Measurements from ENCODE around the gene MAST4. TPM values are rescaled to one million over a fixed set of nuclear protein-coding genes. Genes with fewer than 3 reads are reported as not detected.
A peak's percentile ranks its signal among the peaks of the same experiment; 100 is the strongest.

The MAST4 gene
- total and polyA plus RNA-seq, 2 donors from 2014 or later, result 27.3 to 31.4 TPM

GRCh38 chr5:66643387-66643786 is 47.2 kb downstream of the MAST4 start:
- no peaks in the 10 kb centered on the region for H3K9me3 ChIP-seq (ENCODE audit: control insufficient read depth in 2 of 3, insufficient read depth in 1 of 3, low read length in 3 of 3)
- H3K27me3 ChIP-seq (ENCODE audit: control insufficient read depth, insufficient read depth, low read length), result no peaks in the 10 kb centered on the region
- no peaks in the 10 kb centered on the region for H3K4me1 ChIP-seq (ENCODE audit: control insufficient read depth in 2 of 3, insufficient read depth in 2 of 3, low read depth in 1 of 3, low read length in 3 of 3)
- intact Hi-C loops (cut with DNase I), result no loop called here
- H3K4me3 ChIP-seq (ENCODE audit: low read length in 3 of 3), result peak overlapping the region in 1 of 3 donors; percentile 28
- H3K36me3 ChIP-seq (ENCODE audit: control insufficient read depth in 2 of 3, insufficient read depth in 3 of 3, low read length in 3 of 3), result no peaks in the 10 kb centered on the region
- H3K27ac ChIP-seq (ENCODE audit: low read depth in 2 of 2, low read length in 2 of 2), result no peak overlapping the region
- TF ChIP-seq, protein P1, sequence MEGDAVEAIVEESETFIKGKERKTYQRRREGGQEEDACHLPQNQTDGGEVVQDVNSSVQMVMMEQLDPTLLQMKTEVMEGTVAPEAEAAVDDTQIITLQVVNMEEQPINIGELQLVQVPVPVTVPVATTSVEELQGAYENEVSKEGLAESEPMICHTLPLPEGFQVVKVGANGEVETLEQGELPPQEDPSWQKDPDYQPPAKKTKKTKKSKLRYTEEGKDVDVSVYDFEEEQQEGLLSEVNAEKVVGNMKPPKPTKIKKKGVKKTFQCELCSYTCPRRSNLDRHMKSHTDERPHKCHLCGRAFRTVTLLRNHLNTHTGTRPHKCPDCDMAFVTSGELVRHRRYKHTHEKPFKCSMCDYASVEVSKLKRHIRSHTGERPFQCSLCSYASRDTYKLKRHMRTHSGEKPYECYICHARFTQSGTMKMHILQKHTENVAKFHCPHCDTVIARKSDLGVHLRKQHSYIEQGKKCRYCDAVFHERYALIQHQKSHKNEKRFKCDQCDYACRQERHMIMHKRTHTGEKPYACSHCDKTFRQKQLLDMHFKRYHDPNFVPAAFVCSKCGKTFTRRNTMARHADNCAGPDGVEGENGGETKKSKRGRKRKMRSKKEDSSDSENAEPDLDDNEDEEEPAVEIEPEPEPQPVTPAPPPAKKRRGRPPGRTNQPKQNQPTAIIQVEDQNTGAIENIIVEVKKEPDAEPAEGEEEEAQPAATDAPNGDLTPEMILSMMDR (IDR thresholded peaks at IDR 0.05; ENCODE audit: borderline replicate concordance, extremely low read depth, insufficient read depth), result no peak
- DNase-seq (no peak), FAIRE-seq (no peak)
- H3K9ac ChIP-seq (ENCODE audit: low read length in 3 of 3), result no peak overlapping the region

DNA sequence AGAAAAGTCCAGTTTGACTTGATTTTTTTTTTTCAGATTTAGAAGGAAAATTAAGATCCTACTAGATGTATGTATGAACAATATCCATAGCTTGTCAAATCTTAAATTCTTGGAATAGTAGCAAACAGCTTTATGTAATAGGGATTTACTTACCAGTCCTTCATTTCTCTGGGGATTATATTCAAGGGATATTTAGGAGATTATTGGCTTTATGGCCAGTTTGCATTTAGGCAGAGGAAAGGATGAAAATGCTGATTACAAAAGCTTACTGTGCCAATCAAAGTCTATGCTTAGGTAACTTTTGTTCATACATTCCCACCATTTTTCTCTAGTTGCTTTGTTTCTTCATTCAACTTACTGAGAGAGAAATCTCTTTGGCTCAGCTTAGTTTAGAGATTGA is 47.9 kb downstream of the MAST4 start:
- intact Hi-C loops (cut with DNase I), result no loop called here
- Histone ChIP-seq H3K27me3 (ENCODE audit: control insufficient read depth, insufficient read depth, low read length) (no peaks in the 10 kb centered on the region), H3K36me3 (ENCODE audit: control insufficient read depth in 2 of 3, insufficient read depth in 3 of 3, low read length in 3 of 3) (no peaks in the 10 kb centered on the region), H3K4me3 (ENCODE audit: low read length in 3 of 3) (no peak overlapping the region), H3K9me3 (ENCODE audit: control insufficient read depth in 2 of 3, insufficient read depth in 1 of 3, low read length in 3 of 3) (no peaks in the 10 kb centered on the region), H3K27ac (ENCODE audit: low read depth in 2 of 2, low read length in 2 of 2) (no peak overlapping the region), H3K4me1 (ENCODE audit: control insufficient read depth in 2 of 3, insufficient read depth in 2 of 3, low read depth in 1 of 3, low read length in 3 of 3) (no peaks in the 10 kb centered on the region), H3K9ac (ENCODE audit: low read length in 3 of 3) (no peak overlapping the region)
- DNase-seq, result no peak
- FAIRE-seq, result no peak
- TF ChIP-seq, protein P1 (IDR thresholded peaks at IDR 0.05; ENCODE audit: borderline replicate concordance, extremely low read depth, insufficient read depth), result no peak

- H3K4me3 ChIP-seq (ENCODE audit: low read length in 3 of 3), result no peak overlapping the region
- FAIRE-seq (no peak), DNase-seq (no peak)
- H3K4me1 ChIP-seq (ENCODE audit: control insufficient read depth in 2 of 3, insufficient read depth in 2 of 3, low read depth in 1 of 3, low read length in 3 of 3), result no peaks in the 10 kb centered on the region
- no peaks in the 10 kb centered on the region for H3K9me3 ChIP-seq (ENCODE audit: control insufficient read depth in 2 of 3, insufficient read depth in 1 of 3, low read length in 3 of 3)
- intact Hi-C loops (cut with DNase I), result no loop called here
- H3K27me3 ChIP-seq (ENCODE audit: control insufficient read depth, insufficient read depth, low read length), result no peaks in the 10 kb centered on the region
- no peak overlapping the region for H3K27ac ChIP-seq (ENCODE audit: low read depth in 2 of 2, low read length in 2 of 2)
- no peak overlapping the region for H3K9ac ChIP-seq (ENCODE audit: low read length in 3 of 3)
- H3K36me3 ChIP-seq (ENCODE audit: control insufficient read depth in 2 of 3, insufficient read depth in 3 of 3, low read length in 3 of 3), result no peaks in the 10 kb centered on the region
- TF ChIP-seq, protein P1 (IDR thresholded peaks at IDR 0.05; ENCODE audit: borderline replicate concordance, extremely low read depth, insufficient read depth), result no peak
Measured at GRCh38 chr5:66645039-66645438, 48.8 kb downstream of the MAST4 start.

GRCh38 chr5:66646570-66646969 is 50.4 kb downstream of the MAST4 start:
- no peaks in the 10 kb centered on the region for H3K36me3 ChIP-seq (ENCODE audit: control insufficient read depth in 2 of 3, insufficient read depth in 3 of 3, low read length in 3 of 3)
- DNase-seq, result no peak
- no peaks in the 10 kb centered on the region for H3K4me1 ChIP-seq (ENCODE audit: control insufficient read depth in 2 of 3, insufficient read depth in 2 of 3, low read depth in 1 of 3, low read length in 3 of 3)

More at GRCh38 chr5:66646570-66646969, 50.4 kb downstream of the MAST4 start:
- Histone ChIP-seq H3K27me3 (ENCODE audit: control insufficient read depth, insufficient read depth, low read length) (no peaks in the 10 kb centered on the region), H3K9ac (ENCODE audit: low read length in 3 of 3) (no peak overlapping the region), H3K27ac (ENCODE audit: low read depth in 2 of 2, low read length in 2 of 2) (no peak overlapping the region), H3K9me3 (ENCODE audit: control insufficient read depth in 2 of 3, insufficient read depth in 1 of 3, low read length in 3 of 3) (no peaks in the 10 kb centered on the region), H3K4me3 (ENCODE audit: low read length in 3 of 3) (no peak overlapping the region)
- intact Hi-C loops (cut with DNase I), result no loop called here
- TF ChIP-seq, protein P1 (IDR thresholded peaks at IDR 0.05; ENCODE audit: borderline replicate concordance, extremely low read depth, insufficient read depth), result no peak
- FAIRE-seq, result no peak
